Spleen (tissue), 11 donors: Measurements from ENCODE around the gene TMEM181. TPM values are rescaled to one million over a fixed set of nuclear protein-coding genes. Genes with fewer than 3 reads are reported as not detected.
"Not testable (repeated sequence)": the region's sequence is repeated elsewhere in the genome, so short reads cannot be mapped to it uniquely, and the experiment has no call there.

Experiments used
- DNase-seq: peaks from one replicate; pipeline ENCODE4 v3.0.0-alpha.2; 2020
- H3K27ac ChIP-seq, 8 donors: fragments of 200-600 bp; sonication (generic) in 7 of 8; 1 replicate in 4 of 8; 2 replicates in 4 of 8; pipeline versions ENCODE4 v1.5.0 to v1.8.0; 2016 to 2021; ENCODE audit warnings: inconsistent platforms in 4 of 8, mild to moderate bottlenecking in 4 of 8, moderate library complexity in 1 of 8
- H3K27me3 ChIP-seq, 7 donors: fragments of 200-600 bp; sonication (generic) in 6 of 7; replicated peaks in 1 of 7; 1 replicate in 4 of 7; 2 replicates in 3 of 7; pipeline versions ENCODE4 v1.5.0 to v1.8.0; 2016 to 2021; ENCODE audit warnings: inconsistent platforms in 3 of 7, mild to moderate bottlenecking in 1 of 7
- H3K36me3 ChIP-seq, 6 donors: fragments of 200-600 bp; sonication (generic) in 5 of 6; 1 replicate in 4 of 6; 2 replicates in 2 of 6; pipeline versions ENCODE4 v1.5.0 to v1.8.0; 2016 to 2021; ENCODE audit warnings: inconsistent platforms in 2 of 6
- H3K4me1 ChIP-seq, 6 donors: fragments of 200-600 bp; sonication (generic) in 5 of 6; 1 replicate in 3 of 6; 2 replicates in 3 of 6; pipeline versions ENCODE4 v1.5.0 to v1.8.0; 2016 to 2021; ENCODE audit warnings: inconsistent platforms in 3 of 6
- H3K4me3 ChIP-seq, 8 donors: fragments of 200-600 bp; sonication (generic) in 7 of 8; 1 replicate in 4 of 8; 2 replicates in 4 of 8; pipeline versions ENCODE4 v1.5.0 to v1.8.0; 2016 to 2021; ENCODE audit warnings: inconsistent platforms in 4 of 8, mild to moderate bottlenecking in 4 of 8, moderate library complexity in 2 of 8
- H3K9me3 ChIP-seq, 8 donors: fragments of 200-600 bp; sonication (generic) in 7 of 8; 1 replicate in 4 of 8; 2 replicates in 4 of 8; pipeline versions ENCODE4 v1.5.0 to v1.8.0; 2016 to 2021; ENCODE audit warnings: inconsistent platforms in 4 of 8
- CTCF ChIP-seq, 11 experiments: fragments of 200-600 bp in 7 of 11; fragments of 450-650 bp in 4 of 11; sonication (generic) in 4 of 11; IDR thresholded peaks in 8 of 11; conservative IDR thresholded peaks in 3 of 11; 1 replicate in 7 of 11; 2 replicates in 4 of 11; pipeline versions ENCODE4 v1.4.0 to v1.8.0; 2016 to 2021; ENCODE audit warnings: antibody characterized with exemption in 11 of 11, inconsistent platforms in 4 of 11, mild to moderate bottlenecking in 1 of 11
- POLR2A ChIP-seq, 3 donors: fragments of 450-650 bp; IDR thresholded peaks; one replicate each; pipeline ENCODE4 v1.5.1; 2017; ENCODE audit warnings: antibody characterized with exemption in 3 of 3, mild to moderate bottlenecking in 1 of 3
- POLR2AphosphoS5 ChIP-seq, 3 donors: sonication (generic); formaldehyde crosslinking; IDR thresholded peaks; one replicate each; pipeline ENCODE4 v1.5.1; 2017; ENCODE audit warnings: antibody characterized with exemption in 3 of 3
- WGBS, 5 donors: extraction: QIAGEN DNeasy Blood & Tissue Kit in 3 of 5; methylation state at CpG; one replicate each; pipeline versions ENCODE4 v1.1.5 to v1.1.7; 2013 to 2018; 5-methylcytosine and 5-hydroxymethylcytosine counted together
- intact Hi-C: fragments of 100-400 bp; cut with DNase I; formaldehyde crosslinking; loops from one replicate; pipeline ENCODE4 v1.15.0; 2023; ENCODE audit warnings: low total_unique reads
- polyA plus RNA-seq, 3 donors: library from polyadenylated mRNA; stranded (reverse); fragments of 200-250 nt; gene quantifications; one replicate each; pipeline ENCODE4 v1.2.1, GENCODE V29; 2013
- total RNA-seq, 7 donors: library from RNA; depleted of rRNA in 3 of 7; stranded (reverse); fragments of >200 nt in 3 of 7; fragmentation: NEBNext Ultra II Directional in 4 of 7; extraction: Animal tissue kit (Norgen Biotek cat#: 25700) in 4 of 7; gene quantifications; one replicate each; pipeline versions ENCODE4 v1.1.0 to v1.2.1, GENCODE V29; 2016 to 2021
- donor health status: healthy with polysubstance abuse.
- donor health status: DM: no; HTN: no; CAD: no; lungs with moderate emphysema.
- donor health status: DM: no; HTN: no; CAD: no.
- donor health status: Bipolar disorder and iron deficiency.
- donor health status: healthy.
- donor health status: DM: no; HTN: no; CAD: no.
- donor health status: DM: yes; HTN: yes; CAD: no.

Gene TMEM181
- total and polyA plus RNA-seq, 10 donors = 7.0 to 39.4 (median 23.6) TPM

- intact Hi-C loops = no loop called here
- H3K27me3 ChIP-seq = no peaks in the 10 kb centered on the region
- peak overlapping the region in 4 of 8 donors; percentile 3 to 28 (median 12) for H3K27ac ChIP-seq
- no peak for TF ChIP-seq POLR2AphosphoS5 (IDR thresholded peaks at IDR 0.05)
- no peak for TF ChIP-seq CTCF (IDR thresholded peaks at IDR 0.05 in 8 of 11, conservative IDR thresholded peaks at IDR 0.05 in 3 of 11)
- no peak for TF ChIP-seq POLR2A (IDR thresholded peaks at IDR 0.05)
- H3K4me3 ChIP-seq = no peak overlapping the region
- peaks cover 0 to 96% (median 52%) of the 10 kb centered on the region in 6 donors for H3K36me3 ChIP-seq
- WGBS, 5 donors = 78 to 89% (median 87%) methylated on average over 14 of the region's 14 CpGs
- no peaks in the 10 kb centered on the region for H3K4me1 ChIP-seq
- peaks cover 0 to 15% (median 7%) of the 10 kb centered on the region in 8 donors for H3K9me3 ChIP-seq
- no peak for DNase-seq
Observed at GRCh38 chr6:158611541-158612370, 51.9 kb downstream of the TMEM181 start.

GRCh38 chr6:158614606-158615005 is 54.7 kb downstream of the TMEM181 start:
- H3K27me3 ChIP-seq, H3K4me3 ChIP-seq, intact Hi-C loops, H3K4me1 ChIP-seq, H3K27ac ChIP-seq, DNase-seq: not testable (repeated sequence)
- WGBS, 5 donors = 95 to 98% (median 97%) methylated on average over 3 of the region's 3 CpGs
- Histone ChIP-seq H3K36me3 (peaks cover 0 to 85% (median 30%) of the 10 kb centered on the region in 6 donors), H3K9me3 (peaks cover 0 to 15% (median 7%) of the 10 kb centered on the region in 8 donors)

GRCh38 chr6:158618289-158618688 is 58.4 kb downstream of the TMEM181 start:
- 93 to 100% (median 97%) methylated on average over 3 of the region's 3 CpGs for WGBS, 5 donors
- H3K4me3 ChIP-seq, intact Hi-C loops: not testable (repeated sequence)

GRCh38 chr6:158619922-158620801 is 60.3 kb downstream of the TMEM181 start:
- Histone ChIP-seq H3K27ac (no peak overlapping the region), H3K4me1 (peaks cover 0 to 7% (median 1%) of the 10 kb centered on the region in 6 donors), H3K9me3 (peaks cover 0 to 7% (median 7%) of the 10 kb centered on the region in 8 donors), H3K36me3 (peaks cover 0 to 85% (median 28%) of the 10 kb centered on the region in 6 donors), H3K4me3 (no peak overlapping the region), H3K27me3 (no peaks in the 10 kb centered on the region)
- 95 to 96% (median 96%) methylated on average over 17 of the region's 17 CpGs for WGBS, 5 donors
- intact Hi-C loops = no loop called here
- TF ChIP-seq CTCF (IDR thresholded peaks at IDR 0.05 in 8 of 11, conservative IDR thresholded peaks at IDR 0.05 in 3 of 11) (no peak), POLR2A (IDR thresholded peaks at IDR 0.05) (no peak), POLR2AphosphoS5 (IDR thresholded peaks at IDR 0.05) (no peak)
- no peak for DNase-seq

More at GRCh38 chr6:158618289-158618688, 58.4 kb downstream of the TMEM181 start:
- Histone ChIP-seq H3K36me3 (peaks cover 0 to 85% (median 26%) of the 10 kb centered on the region in 6 donors), H3K9me3 (peaks cover 0 to 15% (median 7%) of the 10 kb centered on the region in 8 donors)
- H3K4me1 ChIP-seq, H3K27ac ChIP-seq, DNase-seq, H3K27me3 ChIP-seq: not testable (repeated sequence)
